ENCODE results near the gene BTBD9. TPM values are rescaled to one million over a fixed set of nuclear protein-coding genes. Genes with fewer than 3 reads are reported as not detected.

The BTBD9 gene
- total RNA-seq, 1 experiment from 2014 or later = 12.5 TPM

GRCh38 chr6:38371881-38372280, 267.8 kb downstream of the BTBD9 start:
- intact Hi-C loops (cut with micrococcal nuclease) = no loop called here
- no TSS peak for BruUV-seq (replicated peaks)
- ChIA-PET CTCF (no interaction called here), POLR2A (no interaction called here)
- TF ChIP-seq, protein P1, sequence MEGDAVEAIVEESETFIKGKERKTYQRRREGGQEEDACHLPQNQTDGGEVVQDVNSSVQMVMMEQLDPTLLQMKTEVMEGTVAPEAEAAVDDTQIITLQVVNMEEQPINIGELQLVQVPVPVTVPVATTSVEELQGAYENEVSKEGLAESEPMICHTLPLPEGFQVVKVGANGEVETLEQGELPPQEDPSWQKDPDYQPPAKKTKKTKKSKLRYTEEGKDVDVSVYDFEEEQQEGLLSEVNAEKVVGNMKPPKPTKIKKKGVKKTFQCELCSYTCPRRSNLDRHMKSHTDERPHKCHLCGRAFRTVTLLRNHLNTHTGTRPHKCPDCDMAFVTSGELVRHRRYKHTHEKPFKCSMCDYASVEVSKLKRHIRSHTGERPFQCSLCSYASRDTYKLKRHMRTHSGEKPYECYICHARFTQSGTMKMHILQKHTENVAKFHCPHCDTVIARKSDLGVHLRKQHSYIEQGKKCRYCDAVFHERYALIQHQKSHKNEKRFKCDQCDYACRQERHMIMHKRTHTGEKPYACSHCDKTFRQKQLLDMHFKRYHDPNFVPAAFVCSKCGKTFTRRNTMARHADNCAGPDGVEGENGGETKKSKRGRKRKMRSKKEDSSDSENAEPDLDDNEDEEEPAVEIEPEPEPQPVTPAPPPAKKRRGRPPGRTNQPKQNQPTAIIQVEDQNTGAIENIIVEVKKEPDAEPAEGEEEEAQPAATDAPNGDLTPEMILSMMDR (IDR thresholded peaks at IDR 0.05; ENCODE audit: unreplicated experiment) = no peak
- Mint-ChIP-seq H3K4me3 (ENCODE audit: unreplicated experiment) (no peak overlapping the region), H3K27me3 (ENCODE audit: insufficient read depth, unreplicated experiment) (no peaks in the 10 kb centered on the region), H3K27ac (ENCODE audit: low read depth, unreplicated experiment) (no peak overlapping the region), H3K36me3 (ENCODE audit: insufficient read depth, unreplicated experiment) (no peaks in the 10 kb centered on the region), H3K4me1 (ENCODE audit: insufficient read depth, unreplicated experiment) (no peaks in the 10 kb centered on the region), H3K9me3 (ENCODE audit: unreplicated experiment) (no peaks in the 10 kb centered on the region)
- DNase-seq (ENCODE audit: unreplicated experiment) = no peak

- TF ChIP-seq, protein P1 (IDR thresholded peaks at IDR 0.05; ENCODE audit: unreplicated experiment) = no peak
Measured at GRCh38 chr6:38370653-38371601, 268.8 kb downstream of the BTBD9 start.

GRCh38 chr6:38367231-38367630, 272.5 kb downstream of the BTBD9 start:
- DNase-seq (ENCODE audit: unreplicated experiment) = no peak
- POLR2A ChIA-PET = interaction anchor here (0.6 kb wide), 1 partner anchor 8 kb away, joined by 3 read pairs; no protein-coding TSS in a partner anchor
- CTCF ChIA-PET = interaction anchor here (0.5 kb wide), 1 partner anchor 376 kb away, joined by 3 read pairs; no protein-coding TSS in a partner anchor
- TF ChIP-seq, protein P1 (IDR thresholded peaks at IDR 0.05; ENCODE audit: unreplicated experiment) = no peak
- no peak overlapping the region for H3K27ac Mint-ChIP-seq (ENCODE audit: low read depth, unreplicated experiment)
- H3K4me3 Mint-ChIP-seq (ENCODE audit: unreplicated experiment) = no peak overlapping the region
- intact Hi-C loops (cut with micrococcal nuclease) = no loop called here
- no peaks in the 10 kb centered on the region for H3K36me3 Mint-ChIP-seq (ENCODE audit: insufficient read depth, unreplicated experiment)
- no peaks in the 10 kb centered on the region for H3K27me3 Mint-ChIP-seq (ENCODE audit: insufficient read depth, unreplicated experiment)
- no TSS peak for BruUV-seq (replicated peaks)
- H3K9me3 Mint-ChIP-seq (ENCODE audit: unreplicated experiment) = no peaks in the 10 kb centered on the region
- H3K4me1 Mint-ChIP-seq (ENCODE audit: insufficient read depth, unreplicated experiment) = no peaks in the 10 kb centered on the region

More at GRCh38 chr6:38370653-38371601, 268.8 kb downstream of the BTBD9 start:
- H3K4me1 Mint-ChIP-seq (ENCODE audit: insufficient read depth, unreplicated experiment) = no peaks in the 10 kb centered on the region
- H3K36me3 Mint-ChIP-seq (ENCODE audit: insufficient read depth, unreplicated experiment) = no peaks in the 10 kb centered on the region
- no peak overlapping the region for H3K27ac Mint-ChIP-seq (ENCODE audit: low read depth, unreplicated experiment)
- no peaks in the 10 kb centered on the region for H3K9me3 Mint-ChIP-seq (ENCODE audit: unreplicated experiment)
- POLR2A ChIA-PET = no interaction called here
- no TSS peak for BruUV-seq (replicated peaks)
- no peak overlapping the region for H3K4me3 Mint-ChIP-seq (ENCODE audit: unreplicated experiment)
- CTCF ChIA-PET = interaction anchor here (0.6 kb wide), 1 partner anchor 1462 kb away, joined by 3 read pairs; no protein-coding TSS in a partner anchor
- intact Hi-C loops (cut with micrococcal nuclease) = no loop called here
- no peaks in the 10 kb centered on the region for H3K27me3 Mint-ChIP-seq (ENCODE audit: insufficient read depth, unreplicated experiment)
- no peak for DNase-seq (ENCODE audit: unreplicated experiment)

GRCh38 chr6:38366234-38366633, 273.5 kb downstream of the BTBD9 start:
- DNase-seq (ENCODE audit: unreplicated experiment) = no peak
- no peak overlapping the region for H3K27ac Mint-ChIP-seq (ENCODE audit: low read depth, unreplicated experiment)
- intact Hi-C loops (cut with micrococcal nuclease) = no loop called here
- H3K27me3 Mint-ChIP-seq (ENCODE audit: insufficient read depth, unreplicated experiment) = no peaks in the 10 kb centered on the region
- POLR2A ChIA-PET = no interaction called here
- H3K36me3 Mint-ChIP-seq (ENCODE audit: insufficient read depth, unreplicated experiment) = no peaks in the 10 kb centered on the region
- H3K4me3 Mint-ChIP-seq (ENCODE audit: unreplicated experiment) = no peak overlapping the region
- CTCF ChIA-PET = no interaction called here
- TF ChIP-seq, protein P1 (IDR thresholded peaks at IDR 0.05; ENCODE audit: unreplicated experiment) = no peak
- no peaks in the 10 kb centered on the region for H3K9me3 Mint-ChIP-seq (ENCODE audit: unreplicated experiment)
- no peaks in the 10 kb centered on the region for H3K4me1 Mint-ChIP-seq (ENCODE audit: insufficient read depth, unreplicated experiment)
- BruUV-seq (replicated peaks) = no TSS peak
